Right lobe of liver (tissue), 6 donors: ENCODE measurements around the gene TULP1. TPM values are rescaled to one million over a fixed set of nuclear protein-coding genes. Genes with fewer than 3 reads are reported as not detected.
A peak's percentile ranks its signal among the peaks of the same experiment; 100 is the strongest.

Experiments used
- ATAC-seq, 4 donors: fragments of 200-7000 bp; cut with Tn5 transposase; one replicate each; pipeline ENCODE4 v1.9.1; 2020; ENCODE audit warnings: mild to moderate bottlenecking in 4 of 4, moderate library complexity in 4 of 4
- DNase-seq, 3 donors: peaks; one replicate each; pipeline ENCODE4 v3.0.0-alpha.2; 2020
- H3K27ac ChIP-seq, 3 donors: fragments of 200-600 bp; one replicate each; pipeline ENCODE4 v1.8.0; 2022
- H3K27me3 ChIP-seq, 2 donors: fragments of 200-600 bp; one replicate each; pipeline ENCODE4 v1.8.0; 2022
- H3K36me3 ChIP-seq, 4 donors: fragments of 200-600 bp; sonication (generic) in 1 of 4; one replicate each; pipeline versions ENCODE4 v1.5.1 to v1.8.0; 2017 to 2022; ENCODE audit warnings: control low read depth in 1 of 4
- H3K4me1 ChIP-seq, 4 donors: fragments of 200-600 bp; sonication (generic) in 1 of 4; one replicate each; pipeline versions ENCODE4 v1.5.1 to v1.8.0; 2017 to 2022; ENCODE audit warnings: control low read depth in 1 of 4
- H3K4me3 ChIP-seq, 3 donors: fragments of 200-600 bp; one replicate each; pipeline ENCODE4 v1.8.0; 2022
- H3K9me3 ChIP-seq, 4 donors: fragments of 200-600 bp; sonication (generic) in 1 of 4; one replicate each; pipeline versions ENCODE4 v1.5.1 to v1.8.0; 2017 to 2022; ENCODE audit warnings: control low read depth in 1 of 4
- POLR2A ChIP-seq: fragments of 450-650 bp; IDR thresholded peaks from one replicate; pipeline ENCODE4 v1.6.1; 2017; ENCODE audit warnings: antibody characterized with exemption, mild to moderate bottlenecking
- WGBS: methylation state at CpG from one replicate; pipeline ENCODE4 v1.1.6; 2018; ENCODE audit warnings: low coverage, low lambda C conversion rate; ENCODE audit not compliant: insufficient coverage; ENCODE audit errors: missing lambda C conversion rate; 5-methylcytosine and 5-hydroxymethylcytosine counted together
- intact Hi-C, 2 donors: fragments of 100-400 bp; cut with DNase I; formaldehyde crosslinking; loops; one replicate each; pipeline versions ENCODE4 v1.11.2 to v1.14.1; 2022
- total RNA-seq, 6 experiments: library from RNA; depleted of rRNA in 2 of 6; stranded (reverse); fragments of >200 nt in 2 of 6; fragmentation: NEBNext Ultra II Directional in 3 of 6; extraction: Animal tissue kit (Norgen Biotek cat#: 25700) in 3 of 6; gene quantifications; one replicate each; pipeline versions ENCODE4 v1.1.0 to v1.2.4, GENCODE V29; 2016 to 2023
- TF ChIP-seq, protein P1 (sequence below), 4 donors: fragments of 200-600 bp in 3 of 4; fragments of 450-650 bp in 1 of 4; IDR thresholded peaks; one replicate each; pipeline versions ENCODE4 v1.5.1 to v1.8.0; 2016 to 2022; ENCODE audit warnings: antibody characterized with exemption in 4 of 4, mild to moderate bottlenecking in 2 of 4
- donor health status: DM: no; HTN: yes; CAD: no.
- donor health status: DM: no; HTN: no; CAD: no.
- donor health status: DM: no; HTN: no; CAD: no.
- donor health status: DM: no; HTN: yes; CAD: no.
- donor health status: DM: no; HTN: yes; CAD: no.

The TULP1 gene
- total RNA-seq, 6 experiments from 2014 or later: not detected

DNA sequence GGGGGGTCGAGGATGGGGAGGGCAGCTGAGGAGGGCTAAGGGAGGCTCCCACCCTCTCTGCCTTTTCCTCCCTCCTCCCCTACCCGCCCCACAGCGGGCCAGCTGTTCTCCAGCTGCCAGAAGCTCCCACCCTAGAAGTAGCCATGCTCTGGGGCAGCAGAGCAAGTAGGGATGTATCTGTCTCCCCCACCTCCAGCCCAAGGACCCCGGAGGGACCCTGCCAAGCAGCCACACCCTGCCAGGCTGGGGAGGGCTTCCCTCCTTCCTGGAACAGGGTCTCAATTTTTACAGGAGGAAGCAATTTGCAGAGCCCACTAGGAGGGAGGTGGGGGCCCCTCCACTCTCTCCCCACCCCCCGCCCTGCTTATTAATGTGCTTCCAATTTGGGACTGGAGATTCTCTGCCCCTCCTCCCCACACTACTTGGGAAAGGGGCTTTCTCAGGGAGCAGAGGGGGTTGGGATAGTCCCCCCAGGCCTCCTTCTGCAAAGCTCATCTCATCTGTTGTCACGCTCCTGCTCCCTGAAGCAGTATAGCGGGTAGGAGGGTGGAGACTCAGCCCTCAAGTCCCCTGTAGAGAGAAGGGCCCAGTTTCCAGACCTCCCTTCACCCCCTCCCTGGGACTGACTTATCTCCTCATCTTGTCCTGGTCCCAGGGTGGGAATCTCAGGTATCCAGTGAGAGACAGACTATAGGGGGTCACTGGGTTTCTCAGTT lies 20.3 kb downstream of the TULP1 start:
- DNase-seq (no peak), ATAC-seq (no peak)
- intact Hi-C loops: no loop called here

DNA sequence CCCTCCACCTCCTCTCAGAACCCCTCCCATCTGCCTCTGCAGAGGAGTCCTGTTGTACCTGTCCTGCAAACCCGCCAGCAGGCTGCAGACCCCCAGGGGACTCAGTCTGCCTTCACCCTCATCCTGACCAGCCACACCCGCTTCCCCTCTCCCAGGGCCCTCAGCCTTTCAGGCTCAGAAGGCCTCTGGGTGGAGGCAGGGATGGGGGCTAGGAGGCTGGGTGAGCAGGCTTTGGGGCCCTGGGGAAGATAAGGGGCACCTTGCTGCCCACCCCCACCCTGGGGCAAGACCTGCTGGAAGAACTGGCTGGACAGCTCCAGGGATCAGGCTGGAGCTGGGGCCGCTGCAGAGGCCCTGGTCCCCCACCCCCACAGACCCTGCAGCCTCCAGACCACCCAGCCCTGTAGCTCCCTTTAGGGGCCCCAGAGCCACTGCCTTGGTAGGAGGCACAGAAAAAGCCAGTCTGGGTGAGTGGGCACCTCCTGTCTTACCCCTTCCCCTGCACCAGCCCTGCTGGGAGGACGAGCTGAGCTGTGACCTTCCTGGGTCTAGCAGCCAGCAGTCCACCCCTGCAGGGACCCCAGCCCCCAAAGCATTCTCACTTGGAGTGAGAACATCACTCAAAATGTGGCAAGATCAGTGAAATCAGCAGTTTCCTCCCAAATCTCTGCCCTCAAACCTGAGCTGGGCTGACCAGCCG lies 21.0 kb downstream of the TULP1 start:
- ATAC-seq: no peak
- no peak overlapping the region for H3K27ac ChIP-seq
- no peak for TF ChIP-seq POLR2A
- TF ChIP-seq, protein P1, sequence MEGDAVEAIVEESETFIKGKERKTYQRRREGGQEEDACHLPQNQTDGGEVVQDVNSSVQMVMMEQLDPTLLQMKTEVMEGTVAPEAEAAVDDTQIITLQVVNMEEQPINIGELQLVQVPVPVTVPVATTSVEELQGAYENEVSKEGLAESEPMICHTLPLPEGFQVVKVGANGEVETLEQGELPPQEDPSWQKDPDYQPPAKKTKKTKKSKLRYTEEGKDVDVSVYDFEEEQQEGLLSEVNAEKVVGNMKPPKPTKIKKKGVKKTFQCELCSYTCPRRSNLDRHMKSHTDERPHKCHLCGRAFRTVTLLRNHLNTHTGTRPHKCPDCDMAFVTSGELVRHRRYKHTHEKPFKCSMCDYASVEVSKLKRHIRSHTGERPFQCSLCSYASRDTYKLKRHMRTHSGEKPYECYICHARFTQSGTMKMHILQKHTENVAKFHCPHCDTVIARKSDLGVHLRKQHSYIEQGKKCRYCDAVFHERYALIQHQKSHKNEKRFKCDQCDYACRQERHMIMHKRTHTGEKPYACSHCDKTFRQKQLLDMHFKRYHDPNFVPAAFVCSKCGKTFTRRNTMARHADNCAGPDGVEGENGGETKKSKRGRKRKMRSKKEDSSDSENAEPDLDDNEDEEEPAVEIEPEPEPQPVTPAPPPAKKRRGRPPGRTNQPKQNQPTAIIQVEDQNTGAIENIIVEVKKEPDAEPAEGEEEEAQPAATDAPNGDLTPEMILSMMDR (IDR thresholded peaks at IDR 0.05): no peak
- no peaks in the 10 kb centered on the region for H3K36me3 ChIP-seq
- H3K27me3 ChIP-seq: no peaks in the 10 kb centered on the region
- H3K4me3 ChIP-seq: no peak overlapping the region
- intact Hi-C loops: no loop called here
- WGBS: 33% methylated on average over 1 of the region's 5 CpGs
- no peaks in the 10 kb centered on the region for H3K9me3 ChIP-seq
- DNase-seq: no peak
- peaks cover 0 to 11% (median 4%) of the 10 kb centered on the region in 4 donors for H3K4me1 ChIP-seq

More for the DNA sequence above, 20.3 kb downstream of the TULP1 start:
- Histone ChIP-seq H3K4me3 (no peak overlapping the region), H3K27me3 (no peaks in the 10 kb centered on the region), H3K4me1 (peaks cover 0 to 13% (median 4%) of the 10 kb centered on the region in 4 donors), H3K27ac (no peak overlapping the region), H3K36me3 (no peaks in the 10 kb centered on the region), H3K9me3 (no peaks in the 10 kb centered on the region)
- no peak for TF ChIP-seq POLR2A
- TF ChIP-seq, protein P1 (IDR thresholded peaks at IDR 0.05): no peak
- WGBS: 52% methylated on average over 4 of the region's 7 CpGs

DNA sequence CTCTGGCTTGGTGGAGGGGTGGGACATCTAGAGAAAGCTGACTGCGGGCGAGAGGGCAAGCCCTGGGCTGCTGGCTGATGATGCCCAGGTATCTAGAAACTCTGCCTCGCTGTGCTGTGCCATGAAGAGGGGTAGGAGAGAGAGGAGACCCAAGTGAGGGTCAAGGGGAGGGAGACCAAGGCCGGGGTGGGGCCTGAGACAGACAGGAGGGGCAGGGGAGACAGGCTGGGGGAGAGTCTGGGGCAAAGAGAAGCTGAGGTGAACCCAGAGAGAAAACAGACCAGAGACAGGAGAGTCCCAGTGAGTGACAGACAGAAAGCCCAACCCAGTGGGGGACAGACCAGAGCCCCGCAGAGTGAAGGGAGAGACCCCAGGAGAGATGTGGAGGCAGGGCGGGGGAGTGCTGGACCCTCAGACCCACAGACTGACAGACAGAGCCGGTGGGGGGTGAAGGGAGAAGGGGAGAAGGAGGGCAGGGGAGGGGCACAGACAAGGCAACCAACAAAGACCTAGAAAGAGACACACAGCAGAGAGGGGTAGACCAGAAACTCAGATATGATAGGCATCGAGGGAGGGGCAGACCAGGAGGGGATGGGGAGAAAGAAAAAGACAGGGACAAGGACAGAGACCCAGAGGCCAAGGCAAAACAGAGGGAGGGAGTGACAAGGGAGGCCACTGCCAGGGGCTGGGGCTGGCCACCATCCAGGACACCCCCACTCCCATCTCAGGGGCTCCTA lies 21.7 kb downstream of the TULP1 start:
- Histone ChIP-seq H3K4me3 (no peak overlapping the region), H3K4me1 (peaks cover 0 to 11% (median 4%) of the 10 kb centered on the region in 4 donors), H3K9me3 (no peaks in the 10 kb centered on the region), H3K27ac (no peak overlapping the region), H3K36me3 (no peaks in the 10 kb centered on the region), H3K27me3 (no peaks in the 10 kb centered on the region)
- WGBS: 65% methylated on average over 6 of the region's 8 CpGs
- DNase-seq: no peak
- no peak for ATAC-seq
- intact Hi-C loops: no loop called here
- TF ChIP-seq POLR2A: no peak
- TF ChIP-seq, protein P1 (IDR thresholded peaks at IDR 0.05): no peak

DNA sequence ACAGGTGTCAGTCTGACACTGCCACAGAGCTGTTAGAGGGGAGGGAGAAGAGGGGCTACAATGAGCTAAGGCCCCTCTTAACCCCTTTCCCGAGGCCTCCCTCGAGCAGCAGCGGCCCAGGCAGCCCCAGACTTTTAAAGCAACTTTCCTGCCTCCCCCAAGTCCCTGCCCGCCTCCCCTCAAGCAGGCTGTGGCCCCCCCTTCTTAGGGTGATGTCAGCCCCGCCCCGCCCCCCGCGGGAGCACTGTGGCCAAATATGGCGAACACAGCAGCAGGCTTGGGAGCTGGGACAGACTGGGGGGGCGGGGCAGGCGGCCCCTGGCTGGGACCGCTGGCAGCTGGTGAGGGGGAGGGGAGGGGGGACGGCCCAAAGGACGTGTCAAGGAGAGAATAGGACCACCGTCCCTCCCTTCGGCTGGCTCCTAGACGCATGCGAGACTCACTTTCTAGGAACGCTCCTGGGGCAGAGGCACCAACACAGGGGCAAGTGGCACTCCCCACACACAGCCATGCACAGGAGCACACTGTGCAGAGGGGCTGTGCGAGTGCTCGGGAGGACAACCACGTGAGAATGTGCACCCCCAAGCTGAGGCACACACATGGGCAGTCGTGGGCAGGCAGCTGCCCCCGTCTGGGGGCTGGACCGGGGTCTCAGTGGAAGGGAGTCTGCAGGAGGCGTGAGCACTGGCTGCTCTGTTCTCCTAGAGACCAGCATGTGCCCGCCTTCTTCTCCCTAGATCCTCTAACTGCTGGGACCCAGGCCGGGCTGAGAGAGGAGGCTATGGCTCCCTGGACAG lies 22.5 kb downstream of the TULP1 start:
- DNase-seq (no peak), ATAC-seq (peak in 3 of 4 donors; percentile 3 to 30 (median 19))
- Histone ChIP-seq H3K4me1 (peaks cover 0 to 6% (median under 1%) of the 10 kb centered on the region in 4 donors), H3K27ac (no peak overlapping the region), H3K36me3 (no peaks in the 10 kb centered on the region), H3K27me3 (no peaks in the 10 kb centered on the region), H3K9me3 (no peaks in the 10 kb centered on the region), H3K4me3 (no peak overlapping the region)
- intact Hi-C loops: no loop called here
- TF ChIP-seq, protein P1 (IDR thresholded peaks at IDR 0.05): no peak
- no peak for TF ChIP-seq POLR2A
- WGBS: no CpG with 5 or more reads among the region's 28 CpGs
